Upper lobe of left lung (tissue), 6 donors: Measurements from ENCODE around the gene PPP5C. TPM values are rescaled to one million over a fixed set of nuclear protein-coding genes. Genes with fewer than 3 reads are reported as not detected.
A peak's percentile ranks its signal among the peaks of the same experiment; 100 is the strongest.

Source experiments
- ATAC-seq, 2 donors: fragments of 200-7000 bp; cut with Tn5 transposase; one replicate each; pipeline ENCODE4 v1.9.1; 2022; ENCODE audit warnings: mild to moderate bottlenecking in 2 of 2, moderate library complexity in 2 of 2; ENCODE audit not compliant: low FRiP score in 2 of 2
- DNase-seq, 2 donors: peaks; one replicate each; pipeline ENCODE4 v3.0.0-alpha.2; 2019 to 2020
- H3K27ac ChIP-seq, 4 donors: fragments of 200-600 bp; sonication (generic); one replicate each; pipeline ENCODE4 v1.5.1; 2016 to 2019
- H3K27me3 ChIP-seq, 4 donors: fragments of 200-600 bp; sonication (generic); one replicate each; pipeline ENCODE4 v1.5.1; 2017 to 2019
- H3K36me3 ChIP-seq, 4 donors: fragments of 200-600 bp; sonication (generic); one replicate each; pipeline ENCODE4 v1.5.1; 2016 to 2019
- H3K4me1 ChIP-seq, 4 donors: fragments of 200-600 bp; sonication (generic); one replicate each; pipeline ENCODE4 v1.5.1; 2018 to 2019
- H3K4me3 ChIP-seq, 4 donors: fragments of 200-600 bp; sonication (generic); one replicate each; pipeline ENCODE4 v1.5.1; 2017 to 2019; ENCODE audit warnings: mild to moderate bottlenecking in 2 of 4, moderate library complexity in 1 of 4
- H3K9me3 ChIP-seq, 4 donors: fragments of 200-600 bp; sonication (generic); one replicate each; pipeline ENCODE4 v1.5.1; 2018 to 2019
- EP300 ChIP-seq, 4 donors: sonication (generic); formaldehyde crosslinking; IDR thresholded peaks; one replicate each; pipeline ENCODE4 v1.5.1; 2017; ENCODE audit warnings: antibody characterized with exemption in 4 of 4, control low read depth in 2 of 4
- POLR2A ChIP-seq, 4 donors: fragments of 450-650 bp; IDR thresholded peaks; one replicate each; pipeline ENCODE4 v1.5.1; 2016 to 2017; ENCODE audit warnings: antibody characterized with exemption in 4 of 4, mild to moderate bottlenecking in 2 of 4
- POLR2AphosphoS5 ChIP-seq, 2 donors: sonication (generic); formaldehyde crosslinking; IDR thresholded peaks; one replicate each; pipeline ENCODE4 v1.5.1; 2017; ENCODE audit warnings: antibody characterized with exemption in 2 of 2
- WGBS, 2 donors: methylation state at CpG; one replicate each; pipeline ENCODE4 v1.1.5; 2017 to 2018; 5-methylcytosine and 5-hydroxymethylcytosine counted together
- total RNA-seq, 6 donors: library from RNA; depleted of rRNA in 4 of 6; stranded (reverse); fragments of >200 nt in 4 of 6; gene quantifications; one replicate each; pipeline versions ENCODE4 v1.1.0 to v1.2.1, GENCODE V29; 2016 to 2021
- TF ChIP-seq, protein P1 (sequence below), 6 experiments: fragments of 450-650 bp in 4 of 6; fragments of 200-600 bp in 2 of 6; sonication (generic) in 2 of 6; IDR thresholded peaks; one replicate each; pipeline ENCODE4 v1.5.1; 2016 to 2019; ENCODE audit warnings: antibody characterized with exemption in 6 of 6
- donor health status: DM: no; HTN: no; CAD: no; lungs with moderate emphysema.
- donor health status: DM: no; HTN: yes; CAD: no; lungs with severe emphysema.

The PPP5C gene
- total RNA-seq, 6 donors from 2014 or later, result 54.7 to 120 (median 66.0) TPM

DNA sequence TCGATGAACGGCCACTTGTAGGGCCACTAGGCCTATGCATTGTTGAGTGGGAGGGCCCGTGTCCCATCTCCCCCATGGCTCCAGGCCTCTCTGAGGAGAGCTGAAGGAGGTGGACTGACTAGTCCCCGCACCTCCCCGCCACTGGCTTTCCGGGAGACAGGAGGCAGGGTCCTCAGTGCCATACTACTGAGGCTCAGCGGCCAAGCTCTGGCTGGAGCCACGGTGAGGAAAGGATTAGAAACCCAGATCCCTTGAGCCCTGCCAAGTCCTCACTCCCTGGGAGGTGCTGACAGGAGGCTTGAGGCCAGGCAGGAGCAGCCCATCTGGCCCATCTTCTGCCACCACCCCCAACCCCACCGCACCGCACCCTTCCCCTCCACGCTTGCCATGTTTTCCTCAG lies 37.5 kb downstream of the PPP5C start:
- Histone ChIP-seq H3K27me3 (no peaks in the 10 kb centered on the region), H3K27ac (no peak overlapping the region), H3K9me3 (no peaks in the 10 kb centered on the region), H3K36me3 (peaks cover 12 to 96% (median 73%) of the 10 kb centered on the region in 4 donors), H3K4me3 (no peak overlapping the region), H3K4me1 (no peaks in the 10 kb centered on the region)
- 95 to 98% methylated on average over 11 of the region's 11 CpGs for WGBS, 2 donors
- TF ChIP-seq POLR2A (IDR thresholded peaks at IDR 0.05), result no peak
- ATAC-seq (peak in 1 of 2 donors; percentile 38), DNase-seq (no peak)

DNA sequence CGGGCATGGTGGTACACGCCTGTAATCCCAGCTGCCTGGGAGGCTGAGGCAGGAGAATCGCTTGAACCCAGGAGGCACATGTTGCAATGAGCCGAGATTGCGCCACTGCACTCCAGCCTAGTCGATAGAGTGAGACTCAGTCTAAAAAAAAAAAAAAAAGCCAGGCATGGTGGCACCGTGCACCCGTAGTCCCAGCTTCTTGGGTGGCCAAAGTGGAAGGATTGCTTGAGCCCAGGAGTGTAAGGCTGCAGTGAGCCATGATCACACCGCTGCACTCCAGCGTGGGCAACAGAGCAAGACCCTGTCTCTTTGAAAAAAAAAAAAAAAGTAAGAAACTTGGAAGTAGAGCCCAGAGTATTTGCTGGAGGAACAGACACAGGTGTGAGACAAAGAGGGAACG lies 38.7 kb downstream of the PPP5C start:
- ATAC-seq (no peak), DNase-seq (no peak)
- Histone ChIP-seq H3K36me3 (peaks cover 16 to 96% (median 80%) of the 10 kb centered on the region in 4 donors), H3K27me3 (no peaks in the 10 kb centered on the region), H3K4me3 (no peak overlapping the region), H3K4me1 (no peaks in the 10 kb centered on the region), H3K9me3 (no peaks in the 10 kb centered on the region), H3K27ac (no peak overlapping the region)
- WGBS, 2 donors, result 84 to 90% methylated on average over 11 of the region's 11 CpGs
- TF ChIP-seq, protein P1, sequence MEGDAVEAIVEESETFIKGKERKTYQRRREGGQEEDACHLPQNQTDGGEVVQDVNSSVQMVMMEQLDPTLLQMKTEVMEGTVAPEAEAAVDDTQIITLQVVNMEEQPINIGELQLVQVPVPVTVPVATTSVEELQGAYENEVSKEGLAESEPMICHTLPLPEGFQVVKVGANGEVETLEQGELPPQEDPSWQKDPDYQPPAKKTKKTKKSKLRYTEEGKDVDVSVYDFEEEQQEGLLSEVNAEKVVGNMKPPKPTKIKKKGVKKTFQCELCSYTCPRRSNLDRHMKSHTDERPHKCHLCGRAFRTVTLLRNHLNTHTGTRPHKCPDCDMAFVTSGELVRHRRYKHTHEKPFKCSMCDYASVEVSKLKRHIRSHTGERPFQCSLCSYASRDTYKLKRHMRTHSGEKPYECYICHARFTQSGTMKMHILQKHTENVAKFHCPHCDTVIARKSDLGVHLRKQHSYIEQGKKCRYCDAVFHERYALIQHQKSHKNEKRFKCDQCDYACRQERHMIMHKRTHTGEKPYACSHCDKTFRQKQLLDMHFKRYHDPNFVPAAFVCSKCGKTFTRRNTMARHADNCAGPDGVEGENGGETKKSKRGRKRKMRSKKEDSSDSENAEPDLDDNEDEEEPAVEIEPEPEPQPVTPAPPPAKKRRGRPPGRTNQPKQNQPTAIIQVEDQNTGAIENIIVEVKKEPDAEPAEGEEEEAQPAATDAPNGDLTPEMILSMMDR (IDR thresholded peaks at IDR 0.05), result no peak
- no peak for TF ChIP-seq POLR2AphosphoS5 (IDR thresholded peaks at IDR 0.05)
- TF ChIP-seq EP300 (IDR thresholded peaks at IDR 0.05), result no peak
- no peak for TF ChIP-seq POLR2A (IDR thresholded peaks at IDR 0.05)

DNA sequence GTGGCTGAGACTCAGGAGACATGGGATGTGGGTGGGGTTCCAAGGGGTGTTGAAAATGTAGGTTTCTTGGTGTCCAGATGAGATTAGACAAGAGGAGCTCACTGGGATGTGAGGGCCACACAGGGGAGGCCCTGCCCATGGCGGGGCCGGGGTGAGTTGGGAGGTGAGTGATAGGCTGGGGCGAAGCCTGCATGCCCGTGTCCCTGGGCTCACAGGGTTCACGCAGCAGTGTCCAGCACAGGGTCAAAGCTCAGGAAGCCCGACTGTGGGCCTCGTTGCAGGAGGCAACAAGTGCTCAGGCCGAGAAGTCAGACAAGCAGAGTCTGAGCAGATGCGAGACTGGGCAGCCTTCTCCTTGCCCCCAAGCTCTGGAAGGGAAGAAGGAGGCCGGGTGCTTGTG lies 39.3 kb downstream of the PPP5C start:
- no peak overlapping the region for H3K27ac ChIP-seq
- no peak overlapping the region for H3K4me3 ChIP-seq
- peaks cover 20 to 96% (median 84%) of the 10 kb centered on the region in 4 donors for H3K36me3 ChIP-seq
- ATAC-seq, result no peak
- 94 to 95% methylated on average over 9 to 10 of the region's 10 CpGs for whole genome bisulfite sequencing, 2 donors
- H3K4me1 ChIP-seq, result peaks cover 0 to under 1% (median 0%) of the 10 kb centered on the region in 4 donors
- TF ChIP-seq EP300 (IDR thresholded peaks at IDR 0.05) (no peak), POLR2AphosphoS5 (IDR thresholded peaks at IDR 0.05) (no peak), POLR2A (IDR thresholded peaks at IDR 0.05) (no peak)
- TF ChIP-seq, protein P1 (IDR thresholded peaks at IDR 0.05), result no peak
- no peaks in the 10 kb centered on the region for H3K27me3 ChIP-seq
- DNase-seq, result no peak
- H3K9me3 ChIP-seq, result no peaks in the 10 kb centered on the region

DNA sequence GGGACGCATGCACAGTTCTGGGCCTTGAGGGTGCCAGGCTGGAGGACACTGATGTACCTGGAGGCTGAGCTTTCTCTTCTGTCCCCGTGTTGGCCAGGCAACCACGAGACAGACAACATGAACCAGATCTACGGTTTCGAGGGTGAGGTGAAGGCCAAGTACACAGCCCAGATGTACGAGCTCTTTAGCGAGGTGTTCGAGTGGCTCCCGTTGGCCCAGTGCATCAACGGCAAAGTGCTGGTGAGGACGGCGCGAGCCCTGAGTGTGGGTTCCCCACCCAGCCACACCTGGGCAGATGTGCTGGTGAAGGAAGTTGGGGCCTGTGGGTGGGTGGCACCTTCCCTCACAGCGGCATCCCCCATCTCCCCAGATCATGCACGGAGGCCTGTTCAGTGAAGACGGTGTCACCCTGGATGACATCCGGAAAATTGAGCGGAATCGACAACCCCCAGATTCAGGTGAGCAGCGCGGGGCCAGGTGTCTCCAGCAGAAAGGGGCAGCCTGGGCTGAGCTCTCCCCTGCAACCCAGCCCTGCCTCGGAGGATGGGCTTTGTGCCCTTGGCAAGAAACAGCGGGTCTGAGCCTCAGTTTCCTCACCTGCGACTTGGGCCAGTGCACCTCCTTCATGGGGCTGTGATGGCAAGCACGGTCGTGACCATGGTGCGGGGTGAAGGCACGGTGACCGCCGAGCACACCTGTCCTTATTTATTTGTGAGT lies 40.3 kb downstream of the PPP5C start:
- WGBS, 2 donors, result 95 to 97% methylated on average over 25 to 30 of the region's 30 CpGs
- DNase-seq, result no peak
- H3K27ac ChIP-seq, result no peak overlapping the region
- peaks cover under 1 to 10% (median 3%) of the 10 kb centered on the region in 4 donors for H3K4me1 ChIP-seq
- ATAC-seq, result no peak
- TF ChIP-seq POLR2A (IDR thresholded peaks at IDR 0.05) (no peak), EP300 (IDR thresholded peaks at IDR 0.05) (no peak), POLR2AphosphoS5 (IDR thresholded peaks at IDR 0.05) (no peak)
- TF ChIP-seq, protein P1 (IDR thresholded peaks at IDR 0.05), result no peak
- H3K36me3 ChIP-seq, result peaks cover 20 to 91% (median 78%) of the 10 kb centered on the region in 4 donors
- H3K9me3 ChIP-seq, result no peaks in the 10 kb centered on the region
- H3K4me3 ChIP-seq, result no peak overlapping the region
- H3K27me3 ChIP-seq, result no peaks in the 10 kb centered on the region

DNA sequence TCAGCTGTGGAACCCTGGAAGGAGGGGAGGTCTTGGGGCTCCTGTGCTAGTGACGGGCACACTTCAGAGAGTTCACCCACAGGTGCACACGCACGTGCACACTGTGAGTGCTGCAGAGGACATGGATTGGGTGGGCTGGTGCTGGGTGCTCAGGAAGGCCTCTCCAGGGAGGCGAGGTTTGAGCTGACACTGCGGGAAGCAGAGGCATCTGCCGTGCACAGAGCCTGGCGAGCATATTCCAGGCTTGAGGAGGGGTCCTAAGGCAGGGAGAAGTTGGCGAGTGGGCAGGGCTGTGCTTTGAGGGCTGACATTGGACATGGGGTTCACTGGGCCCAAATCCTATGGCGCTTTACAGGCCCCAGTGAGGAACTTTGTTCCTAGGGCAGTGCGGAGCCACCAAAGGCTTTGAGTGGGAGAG lies 40.8 kb downstream of the PPP5C start:
- Histone ChIP-seq H3K4me3 (no peak overlapping the region), H3K27ac (no peak overlapping the region), H3K27me3 (no peaks in the 10 kb centered on the region), H3K9me3 (no peaks in the 10 kb centered on the region), H3K36me3 (peaks cover 17 to 86% (median 75%) of the 10 kb centered on the region in 4 donors), H3K4me1 (peaks cover 6 to 16% (median 7%) of the 10 kb centered on the region in 4 donors)
- ATAC-seq (no peak), DNase-seq (no peak)
- WGBS, 2 donors, result 80 to 95% methylated on average over 4 to 10 of the region's 10 CpGs
- TF ChIP-seq, protein P1 (IDR thresholded peaks at IDR 0.05), result no peak
- TF ChIP-seq POLR2A (IDR thresholded peaks at IDR 0.05), result no peak
- TF ChIP-seq POLR2AphosphoS5 (IDR thresholded peaks at IDR 0.05), result no peak
